HG02938 (cell line): ENCODE data around the gene PAIP2.
"Not testable (repeated sequence)": the region's sequence is repeated elsewhere in the genome, so short reads cannot be mapped to it uniquely, and the experiment has no call there.

ENCODE experiments used
- ATAC-seq: cut with Tn5 transposase; IDR thresholded peaks from one replicate; pipeline ENCODE4 v1.9.1; 2021; ENCODE audit warnings: mild to moderate bottlenecking, moderate library complexity; ENCODE audit not compliant: unreplicated experiment

The PAIP2 gene

GRCh38 chr5:139409116-139409515 is 67.5 kb downstream of the PAIP2 start:
- ATAC-seq: not testable (repeated sequence)

GRCh38 chr5:139410121-139410992 is 68.7 kb downstream of the PAIP2 start:
- no peak for ATAC-seq

- ATAC-seq: no peak
Measured at GRCh38 chr5:139410993-139411828, 69.6 kb downstream of the PAIP2 start.

- ATAC-seq: no peak
Measured at GRCh38 chr5:139413153-139413552, 71.5 kb downstream of the PAIP2 start.

GRCh38 chr5:139413963-139414362 is 72.3 kb downstream of the PAIP2 start:
- ATAC-seq: no peak

- no peak for ATAC-seq
Measured at GRCh38 chr5:139414581-139415130, 73.0 kb downstream of the PAIP2 start.

GRCh38 chr5:139415221-139415861 is 73.7 kb downstream of the PAIP2 start:
- no peak for ATAC-seq

- ATAC-seq: no peak
Measured at GRCh38 chr5:139415869-139416268, 74.2 kb downstream of the PAIP2 start.

- ATAC-seq: no peak
Measured at GRCh38 chr5:139416651-139417050, 75.0 kb downstream of the PAIP2 start.

GRCh38 chr5:139417214-139417613 is 75.6 kb downstream of the PAIP2 start:
- ATAC-seq: no peak

- ATAC-seq: no peak
Measured at GRCh38 chr5:139418793-139419192, 77.1 kb downstream of the PAIP2 start.
